ENCODE measurements around the gene PAX2. TPM values are rescaled to one million over a fixed set of nuclear protein-coding genes. Genes with fewer than 3 reads are reported as not detected.

Gene PAX2
- total RNA-seq, 1 donor from 2014 or later, result 0.23 TPM

GRCh38 chr10:100838986-100839385, 93.6 kb downstream of the PAX2 start:
- no peak overlapping the region for H3K4me3 Mint-ChIP-seq (ENCODE audit: unreplicated experiment)
- no peak overlapping the region for H3K27ac Mint-ChIP-seq (ENCODE audit: unreplicated experiment)
- TF ChIP-seq, protein P1, sequence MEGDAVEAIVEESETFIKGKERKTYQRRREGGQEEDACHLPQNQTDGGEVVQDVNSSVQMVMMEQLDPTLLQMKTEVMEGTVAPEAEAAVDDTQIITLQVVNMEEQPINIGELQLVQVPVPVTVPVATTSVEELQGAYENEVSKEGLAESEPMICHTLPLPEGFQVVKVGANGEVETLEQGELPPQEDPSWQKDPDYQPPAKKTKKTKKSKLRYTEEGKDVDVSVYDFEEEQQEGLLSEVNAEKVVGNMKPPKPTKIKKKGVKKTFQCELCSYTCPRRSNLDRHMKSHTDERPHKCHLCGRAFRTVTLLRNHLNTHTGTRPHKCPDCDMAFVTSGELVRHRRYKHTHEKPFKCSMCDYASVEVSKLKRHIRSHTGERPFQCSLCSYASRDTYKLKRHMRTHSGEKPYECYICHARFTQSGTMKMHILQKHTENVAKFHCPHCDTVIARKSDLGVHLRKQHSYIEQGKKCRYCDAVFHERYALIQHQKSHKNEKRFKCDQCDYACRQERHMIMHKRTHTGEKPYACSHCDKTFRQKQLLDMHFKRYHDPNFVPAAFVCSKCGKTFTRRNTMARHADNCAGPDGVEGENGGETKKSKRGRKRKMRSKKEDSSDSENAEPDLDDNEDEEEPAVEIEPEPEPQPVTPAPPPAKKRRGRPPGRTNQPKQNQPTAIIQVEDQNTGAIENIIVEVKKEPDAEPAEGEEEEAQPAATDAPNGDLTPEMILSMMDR (IDR thresholded peaks at IDR 0.05; ENCODE audit: insufficient read depth, low read depth, low read length), result no peak
- TF ChIP-seq EZH2 (IDR thresholded peaks at IDR 0.05; ENCODE audit: insufficient read depth, low read length), result no peak
- no peaks in the 10 kb centered on the region for H3K4me1 Mint-ChIP-seq (ENCODE audit: low read depth, unreplicated experiment)
- Histone ChIP-seq H2AFZ (ENCODE audit: low read depth, low read length) (no peak overlapping the region), H3K4me3 (ENCODE audit: insufficient read depth, low read depth, low read length) (no peak overlapping the region), H3K79me2 (ENCODE audit: insufficient read depth, low read length) (no peaks in the 10 kb centered on the region), H3K9ac (ENCODE audit: low read length) (no peak overlapping the region), H3K9me3 (ENCODE audit: insufficient read depth, low read depth, low read length) (no peaks in the 10 kb centered on the region), H3K4me1 (ENCODE audit: insufficient read depth, low read length) (no peaks in the 10 kb centered on the region), H3K4me2 (ENCODE audit: low read length) (no peak overlapping the region), H3K27ac (ENCODE audit: low read depth, low read length) (no peak overlapping the region), H4K20me1 (ENCODE audit: insufficient read depth, low read length) (no peaks in the 10 kb centered on the region), H3K27me3 (ENCODE audit: insufficient read depth, low read length) (peaks cover 33% of the 10 kb centered on the region), H3K36me3 (ENCODE audit: insufficient read depth, low read length) (no peaks in the 10 kb centered on the region)
- no peaks in the 10 kb centered on the region for H3K9me3 Mint-ChIP-seq (ENCODE audit: unreplicated experiment)
- FAIRE-seq (no peak), DNase-seq (ENCODE audit: low read depth) (no peak)
- no peaks in the 10 kb centered on the region for H3K36me3 Mint-ChIP-seq (ENCODE audit: low read depth, unreplicated experiment)
- peaks cover 20% of the 10 kb centered on the region for H3K27me3 Mint-ChIP-seq (ENCODE audit: low read depth, unreplicated experiment)

DNA sequence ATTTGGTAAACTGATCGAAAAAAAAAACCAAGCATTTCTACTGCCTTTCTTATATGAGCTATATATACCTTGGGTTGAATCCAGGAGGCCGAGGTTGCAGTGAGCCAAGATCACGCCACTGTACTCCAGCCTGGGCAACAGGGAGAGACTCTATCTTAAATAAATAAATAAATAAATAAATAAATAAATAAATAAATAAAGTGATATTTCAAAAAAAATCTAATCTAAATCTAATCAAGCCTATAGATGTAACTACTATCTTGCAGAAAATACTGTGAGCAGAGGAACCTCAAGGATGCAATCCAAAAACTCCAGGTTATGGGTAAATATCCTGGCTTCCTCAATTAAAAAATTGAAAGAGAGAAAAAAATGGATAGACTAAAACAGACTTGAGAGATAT, 96.1 kb downstream of the PAX2 start:
- Histone ChIP-seq H3K27me3 (ENCODE audit: insufficient read depth, low read length) (peaks cover 29% of the 10 kb centered on the region), H3K9ac (ENCODE audit: low read length) (no peak overlapping the region), H3K4me2 (ENCODE audit: low read length) (no peak overlapping the region), H3K27ac (ENCODE audit: low read depth, low read length) (no peak overlapping the region), H3K79me2 (ENCODE audit: insufficient read depth, low read length) (no peaks in the 10 kb centered on the region), H4K20me1 (ENCODE audit: insufficient read depth, low read length) (no peaks in the 10 kb centered on the region), H3K36me3 (ENCODE audit: insufficient read depth, low read length) (no peaks in the 10 kb centered on the region), H3K4me1 (ENCODE audit: insufficient read depth, low read length) (no peaks in the 10 kb centered on the region), H3K4me3 (ENCODE audit: insufficient read depth, low read depth, low read length) (no peak overlapping the region), H2AFZ (ENCODE audit: low read depth, low read length) (no peak overlapping the region), H3K9me3 (ENCODE audit: insufficient read depth, low read depth, low read length) (no peaks in the 10 kb centered on the region)
- Mint-ChIP-seq H3K27me3 (ENCODE audit: low read depth, unreplicated experiment) (peaks cover 25% of the 10 kb centered on the region), H3K4me1 (ENCODE audit: low read depth, unreplicated experiment) (no peaks in the 10 kb centered on the region), H3K27ac (ENCODE audit: unreplicated experiment) (no peak overlapping the region), H3K36me3 (ENCODE audit: low read depth, unreplicated experiment) (no peaks in the 10 kb centered on the region), H3K9me3 (ENCODE audit: unreplicated experiment) (no peaks in the 10 kb centered on the region), H3K4me3 (ENCODE audit: unreplicated experiment) (no peak overlapping the region)
- TF ChIP-seq, protein P1 (IDR thresholded peaks at IDR 0.05; ENCODE audit: insufficient read depth, low read depth, low read length), result no peak
- TF ChIP-seq EZH2 (IDR thresholded peaks at IDR 0.05; ENCODE audit: insufficient read depth, low read length), result no peak
- FAIRE-seq (no peak), DNase-seq (ENCODE audit: low read depth) (no peak)

GRCh38 chr10:100847440-100847839, 102.1 kb downstream of the PAX2 start:
- Histone ChIP-seq H4K20me1 (ENCODE audit: insufficient read depth, low read length) (no peaks in the 10 kb centered on the region), H3K9me3 (ENCODE audit: insufficient read depth, low read depth, low read length) (no peaks in the 10 kb centered on the region), H3K9ac (ENCODE audit: low read length) (no peak overlapping the region), H3K4me3 (ENCODE audit: insufficient read depth, low read depth, low read length) (no peak overlapping the region), H3K27me3 (ENCODE audit: insufficient read depth, low read length) (peaks cover 20% of the 10 kb centered on the region), H3K79me2 (ENCODE audit: insufficient read depth, low read length) (no peaks in the 10 kb centered on the region), H3K4me2 (ENCODE audit: low read length) (no peak overlapping the region), H3K36me3 (ENCODE audit: insufficient read depth, low read length) (no peaks in the 10 kb centered on the region), H3K4me1 (ENCODE audit: insufficient read depth, low read length) (no peaks in the 10 kb centered on the region), H3K27ac (ENCODE audit: low read depth, low read length) (no peak overlapping the region), H2AFZ (ENCODE audit: low read depth, low read length) (no peak overlapping the region)
- Mint-ChIP-seq H3K27ac (ENCODE audit: unreplicated experiment) (no peak overlapping the region), H3K4me1 (ENCODE audit: low read depth, unreplicated experiment) (no peaks in the 10 kb centered on the region), H3K27me3 (ENCODE audit: low read depth, unreplicated experiment) (peaks cover 59% of the 10 kb centered on the region), H3K36me3 (ENCODE audit: low read depth, unreplicated experiment) (no peaks in the 10 kb centered on the region), H3K4me3 (ENCODE audit: unreplicated experiment) (no peak overlapping the region), H3K9me3 (ENCODE audit: unreplicated experiment) (peaks cover 3% of the 10 kb centered on the region)
- no peak for TF ChIP-seq EZH2 (IDR thresholded peaks at IDR 0.05; ENCODE audit: insufficient read depth, low read length)
- TF ChIP-seq, protein P1 (IDR thresholded peaks at IDR 0.05; ENCODE audit: insufficient read depth, low read depth, low read length), result no peak
- DNase-seq (ENCODE audit: low read depth), result no peak
- FAIRE-seq, result no peak

Data from astrocyte (in vitro differentiated cells and primary cell).